Fibroblast of mammary gland (primary cell): ENCODE data around the gene PREX1.

Experiments
- DNase-seq: peaks from one replicate; pipeline ENCODE4 v3.0.0-alpha.2; 2010; ENCODE audit warnings: low read depth
- H3K4me3 ChIP-seq: 2 replicates; pipeline ENCODE4 v1.5.1; 2011; ENCODE audit warnings: low read depth, mild to moderate bottlenecking, low read length, moderate library complexity; ENCODE audit not compliant: control insufficient read depth
- TF ChIP-seq, protein P1 (sequence below): conservative IDR thresholded peaks from 2 replicates; pipeline ENCODE4 v1.5.1; 2011; ENCODE audit warnings: low read depth, low read length, inconsistent platforms; ENCODE audit not compliant: control insufficient read depth, insufficient read depth

The PREX1 gene

DNA sequence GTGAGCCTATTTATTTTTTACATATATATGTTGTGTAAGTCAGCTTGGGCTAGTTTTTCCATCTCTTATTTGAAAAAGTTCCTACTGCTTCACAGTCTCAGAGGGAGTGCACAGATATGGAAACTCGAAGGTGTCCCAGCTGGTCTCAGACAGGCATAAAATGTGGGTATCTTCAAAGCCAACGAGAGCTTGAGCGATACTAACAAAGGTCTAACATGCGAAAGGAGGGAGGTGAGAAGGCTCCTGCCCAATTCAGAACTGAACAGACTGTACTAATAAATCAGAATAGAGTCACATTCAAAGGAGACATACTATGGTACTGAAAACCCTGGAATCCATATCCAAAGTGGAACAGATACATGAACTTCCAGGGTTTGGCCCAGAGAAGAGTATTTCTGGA lies 113.0 kb downstream of the PREX1 start:
- DNase-seq: no peak
- H3K4me3 ChIP-seq: no peak overlapping the region
- TF ChIP-seq, protein P1, sequence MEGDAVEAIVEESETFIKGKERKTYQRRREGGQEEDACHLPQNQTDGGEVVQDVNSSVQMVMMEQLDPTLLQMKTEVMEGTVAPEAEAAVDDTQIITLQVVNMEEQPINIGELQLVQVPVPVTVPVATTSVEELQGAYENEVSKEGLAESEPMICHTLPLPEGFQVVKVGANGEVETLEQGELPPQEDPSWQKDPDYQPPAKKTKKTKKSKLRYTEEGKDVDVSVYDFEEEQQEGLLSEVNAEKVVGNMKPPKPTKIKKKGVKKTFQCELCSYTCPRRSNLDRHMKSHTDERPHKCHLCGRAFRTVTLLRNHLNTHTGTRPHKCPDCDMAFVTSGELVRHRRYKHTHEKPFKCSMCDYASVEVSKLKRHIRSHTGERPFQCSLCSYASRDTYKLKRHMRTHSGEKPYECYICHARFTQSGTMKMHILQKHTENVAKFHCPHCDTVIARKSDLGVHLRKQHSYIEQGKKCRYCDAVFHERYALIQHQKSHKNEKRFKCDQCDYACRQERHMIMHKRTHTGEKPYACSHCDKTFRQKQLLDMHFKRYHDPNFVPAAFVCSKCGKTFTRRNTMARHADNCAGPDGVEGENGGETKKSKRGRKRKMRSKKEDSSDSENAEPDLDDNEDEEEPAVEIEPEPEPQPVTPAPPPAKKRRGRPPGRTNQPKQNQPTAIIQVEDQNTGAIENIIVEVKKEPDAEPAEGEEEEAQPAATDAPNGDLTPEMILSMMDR: no peak

DNA sequence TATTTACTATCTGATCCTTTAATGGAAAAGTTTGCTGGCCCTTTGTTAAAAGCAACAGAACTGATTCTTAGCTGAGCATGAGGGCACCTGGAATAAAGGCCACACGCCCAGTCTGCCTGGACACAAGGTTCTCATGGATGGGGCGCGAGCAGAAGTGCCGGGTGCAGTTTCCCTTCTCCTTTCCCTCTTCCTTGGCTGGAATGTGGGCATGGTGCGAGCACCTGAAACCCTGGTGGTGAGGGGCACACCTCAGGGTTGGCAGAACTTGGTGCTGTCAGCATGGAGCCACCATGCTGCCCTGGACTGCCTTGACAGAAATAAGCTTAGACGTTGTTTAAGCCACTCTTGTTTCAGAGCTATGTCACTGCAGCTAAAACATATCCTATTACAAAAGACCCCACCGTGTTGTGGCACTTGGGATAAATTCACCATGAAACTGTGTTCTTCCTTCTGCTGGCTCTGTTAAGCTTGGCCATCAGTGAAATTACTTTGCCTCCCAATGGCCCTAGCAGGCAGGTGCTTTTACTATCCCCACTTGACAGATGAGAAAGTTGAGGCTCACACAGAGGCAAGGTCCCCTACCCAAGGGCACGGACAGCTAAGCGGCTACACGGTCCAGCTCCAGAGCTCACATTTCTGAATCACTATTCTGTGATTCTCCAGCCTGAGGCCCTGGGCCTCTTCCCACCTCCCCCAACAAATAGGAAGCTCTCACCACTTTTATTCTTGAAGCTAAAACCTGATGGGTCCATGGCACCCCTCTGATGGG lies 115.9 kb downstream of the PREX1 start:
- H3K4me3 ChIP-seq: no peak overlapping the region
- TF ChIP-seq, protein P1: no peak
- no peak for DNase-seq

DNA sequence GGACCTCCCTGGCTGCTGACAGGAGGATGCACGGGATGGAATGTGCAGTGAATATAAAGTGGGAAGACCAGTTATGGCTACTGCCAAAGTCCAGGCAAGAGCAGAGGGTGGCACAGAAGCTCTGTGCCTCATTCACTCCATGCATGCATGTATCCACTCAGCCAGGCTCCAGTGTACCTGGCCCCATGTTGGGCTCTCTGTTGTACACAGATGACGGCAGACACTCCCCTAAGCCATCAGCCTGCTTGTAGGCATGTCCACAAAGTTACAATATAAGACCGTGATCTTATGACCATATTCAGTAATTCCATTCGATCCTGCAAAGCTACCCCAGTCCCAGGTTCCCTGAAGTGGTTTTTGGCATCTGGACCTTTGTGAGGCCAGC lies 116.8 kb downstream of the PREX1 start:
- TF ChIP-seq, protein P1: no peak
- H3K4me3 ChIP-seq: no peak overlapping the region
- no peak for DNase-seq

DNA sequence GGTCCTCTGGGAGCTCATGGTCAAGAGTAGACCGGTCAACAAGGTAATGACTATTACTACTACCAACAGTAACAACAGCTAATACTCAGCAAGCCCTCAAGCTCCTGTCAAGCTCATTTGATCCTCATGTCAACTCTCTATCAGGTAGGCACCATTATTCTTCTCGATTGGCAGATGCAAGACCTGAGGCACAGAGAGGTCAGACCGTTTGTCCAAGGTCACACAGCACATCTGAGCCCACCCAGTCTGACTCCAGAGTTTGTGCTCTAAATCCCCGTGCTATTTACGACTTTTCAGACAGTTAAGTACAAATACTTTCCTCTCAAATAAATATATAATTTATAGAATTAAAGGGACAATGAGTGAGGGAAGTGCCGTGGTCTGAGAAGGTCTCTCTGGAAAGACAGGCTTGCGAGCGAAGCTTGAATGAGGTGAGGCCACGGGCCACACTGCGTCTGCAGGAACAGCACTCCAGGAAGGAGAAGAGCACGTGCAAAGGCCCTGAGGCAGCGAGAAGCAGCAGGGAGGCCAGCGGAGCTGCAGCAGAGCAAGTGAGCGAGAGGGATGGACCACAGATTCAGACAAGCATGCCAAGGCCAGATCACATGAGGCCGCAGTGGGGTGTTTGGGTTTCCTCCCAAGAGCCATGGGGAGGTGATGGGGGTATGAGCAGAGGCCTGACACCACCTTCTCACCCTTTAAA lies 117.3 kb downstream of the PREX1 start:
- DNase-seq: no peak
- no peak overlapping the region for H3K4me3 ChIP-seq
- TF ChIP-seq, protein P1: no peak

DNA sequence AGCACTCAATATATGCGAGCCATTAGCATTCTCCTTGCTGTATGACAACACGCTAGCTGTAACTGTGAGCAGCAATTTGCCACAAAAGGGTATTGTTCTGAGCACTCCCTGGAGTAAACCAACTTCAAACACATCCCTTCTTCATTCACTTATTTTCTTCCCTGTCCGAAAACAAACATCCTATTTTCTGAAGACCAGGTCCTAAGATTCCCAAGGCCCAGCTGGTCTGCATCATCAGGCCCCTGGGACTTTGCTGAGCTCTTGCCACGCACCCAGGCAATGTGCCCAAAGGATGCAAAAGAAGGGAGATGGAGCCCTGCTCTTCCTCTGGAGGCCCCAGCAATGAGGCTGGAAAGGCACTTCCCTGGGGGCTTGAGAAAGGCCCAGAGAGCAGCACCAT lies 118.1 kb downstream of the PREX1 start:
- TF ChIP-seq, protein P1: no peak
- DNase-seq: peak; percentile 12
- no peak overlapping the region for H3K4me3 ChIP-seq

DNA sequence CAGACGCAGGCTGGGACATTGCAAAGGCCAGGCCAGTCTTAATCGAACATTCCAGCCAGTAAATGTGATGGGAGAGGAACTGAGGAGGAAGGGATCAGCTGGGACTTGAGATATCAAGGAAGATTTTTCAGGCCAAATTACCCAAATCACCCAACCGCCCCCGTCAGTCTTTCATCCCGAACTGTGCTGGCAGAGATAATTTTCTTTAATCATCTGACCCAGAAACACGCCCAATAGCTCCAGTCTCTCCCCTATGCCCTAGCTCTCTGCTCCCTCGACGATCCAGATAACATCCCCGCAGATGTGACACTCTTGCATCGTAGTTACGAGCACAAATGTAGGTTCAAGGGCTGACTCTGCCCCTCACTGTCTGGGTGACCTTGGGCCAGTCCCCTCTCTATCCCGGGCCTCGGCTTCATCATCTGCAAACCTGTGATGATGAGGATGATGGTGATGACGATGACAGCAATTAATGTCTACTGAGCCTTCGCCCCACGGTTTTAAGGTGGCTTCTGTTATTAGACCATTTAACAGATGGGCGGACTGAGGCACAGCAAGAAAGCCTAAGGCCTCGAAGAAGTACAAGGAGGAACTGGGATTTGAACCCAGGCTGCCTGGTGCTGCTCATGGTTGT lies 118.6 kb downstream of the PREX1 start:
- TF ChIP-seq, protein P1: no peak
- DNase-seq: no peak
- no peak overlapping the region for H3K4me3 ChIP-seq
